Measurements from ENCODE around the gene UGT1A9.

Gene UGT1A9

GRCh38 chr2:233706720-233707119, 35.0 kb downstream of the UGT1A9 start:
- Histone ChIP-seq H3K9me3 (ENCODE audit: insufficient read depth, low read length, severe bottlenecking) (no peaks in the 10 kb centered on the region), H2AFZ (ENCODE audit: low read depth, low read length) (no peak overlapping the region), H3K4me1 (ENCODE audit: insufficient read depth, low read length) (no peaks in the 10 kb centered on the region), H3K4me2 (ENCODE audit: insufficient read depth, low read length) (no peak overlapping the region), H3K9ac (ENCODE audit: low read depth, low read length) (no peak overlapping the region), H3K27me3 (ENCODE audit: insufficient read depth, low read length, poor library complexity) (peaks cover 6% of the 10 kb centered on the region), H3K79me2 (ENCODE audit: insufficient read depth, low read length) (no peaks in the 10 kb centered on the region), H3K27ac (ENCODE audit: low read length) (no peak overlapping the region), H4K20me1 (ENCODE audit: insufficient read depth, low read length) (no peaks in the 10 kb centered on the region), H3K36me3 (ENCODE audit: insufficient read depth, low read length) (no peaks in the 10 kb centered on the region), H3K4me3 (ENCODE audit: low read depth in 1 of 2, low read length in 2 of 2) (no peak overlapping the region)
- TF ChIP-seq EZH2 (IDR thresholded peaks at IDR 0.05; ENCODE audit: borderline replicate concordance, low read depth, low read length, severe bottlenecking) (no peak), CTCF (IDR thresholded peaks at IDR 0.05; ENCODE audit: borderline replicate concordance, extremely low read depth, low read length, poor library complexity, severe bottlenecking) (no peak)
- DNase-seq (no peak), ATAC-seq (ENCODE audit: insufficient read depth, low read depth) (no peak)

DNA sequence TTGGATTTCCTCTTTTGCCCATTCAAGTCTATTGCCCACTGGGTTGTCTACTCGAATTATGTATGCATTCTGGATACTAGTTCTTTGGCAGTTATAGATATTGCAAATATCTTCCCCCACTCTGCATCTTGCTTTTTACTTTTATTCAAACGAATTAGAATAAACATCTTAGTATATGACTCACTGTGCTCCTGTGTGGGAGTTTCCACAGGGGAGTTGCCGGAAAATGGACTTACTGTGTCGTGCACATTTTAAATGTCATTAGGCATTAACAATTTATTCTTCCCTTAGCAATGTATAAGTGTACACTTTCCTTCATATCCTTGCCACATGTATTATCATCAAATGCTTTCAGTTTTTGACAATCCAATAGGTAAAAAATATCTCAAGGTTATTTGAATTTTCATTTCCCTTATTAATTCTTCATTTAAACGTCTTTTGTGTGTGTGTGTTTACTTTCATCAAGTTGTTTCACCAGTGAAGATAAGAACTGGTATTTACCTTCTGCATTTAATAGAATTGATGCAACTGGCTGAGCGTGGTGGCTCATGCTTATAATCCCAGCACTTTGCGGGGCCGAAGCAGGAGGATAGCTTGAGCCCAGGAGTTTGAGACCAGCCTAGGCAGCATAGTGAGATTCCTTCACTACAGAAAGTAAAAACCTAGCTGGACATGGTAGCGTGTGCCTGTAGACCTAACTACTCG, 36.4 kb downstream of the UGT1A9 start:
- no peaks in the 10 kb centered on the region for H3K4me1 ChIP-seq (ENCODE audit: insufficient read depth, low read length)

GRCh38 chr2:233708942-233709341, 37.2 kb downstream of the UGT1A9 start:
- Histone ChIP-seq H3K4me2 (ENCODE audit: insufficient read depth, low read length) (no peak overlapping the region), H3K36me3 (ENCODE audit: insufficient read depth, low read length) (no peaks in the 10 kb centered on the region), H3K27me3 (ENCODE audit: insufficient read depth, low read length, poor library complexity) (peaks cover 6% of the 10 kb centered on the region), H2AFZ (ENCODE audit: low read depth, low read length) (no peak overlapping the region), H4K20me1 (ENCODE audit: insufficient read depth, low read length) (no peaks in the 10 kb centered on the region), H3K4me1 (ENCODE audit: insufficient read depth, low read length) (no peaks in the 10 kb centered on the region), H3K9me3 (ENCODE audit: insufficient read depth, low read length, severe bottlenecking) (no peaks in the 10 kb centered on the region), H3K9ac (ENCODE audit: low read depth, low read length) (no peak overlapping the region), H3K27ac (ENCODE audit: low read length) (no peak overlapping the region), H3K79me2 (ENCODE audit: insufficient read depth, low read length) (no peaks in the 10 kb centered on the region), H3K4me3 (ENCODE audit: low read depth in 1 of 2, low read length in 2 of 2) (no peak overlapping the region)
- TF ChIP-seq EZH2 (IDR thresholded peaks at IDR 0.05; ENCODE audit: borderline replicate concordance, low read depth, low read length, severe bottlenecking) (no peak), CTCF (IDR thresholded peaks at IDR 0.05; ENCODE audit: borderline replicate concordance, extremely low read depth, low read length, poor library complexity, severe bottlenecking) (no peak)
- DNase-seq (no peak), ATAC-seq (ENCODE audit: insufficient read depth, low read depth) (no peak)

More for the DNA sequence above, 36.4 kb downstream of the UGT1A9 start:
- Histone ChIP-seq H3K4me3 (ENCODE audit: low read depth in 1 of 2, low read length in 2 of 2) (no peak overlapping the region), H3K9me3 (ENCODE audit: insufficient read depth, low read length, severe bottlenecking) (no peaks in the 10 kb centered on the region), H3K36me3 (ENCODE audit: insufficient read depth, low read length) (no peaks in the 10 kb centered on the region), H3K27me3 (ENCODE audit: insufficient read depth, low read length, poor library complexity) (peaks cover 6% of the 10 kb centered on the region), H3K4me2 (ENCODE audit: insufficient read depth, low read length) (no peak overlapping the region), H4K20me1 (ENCODE audit: insufficient read depth, low read length) (no peaks in the 10 kb centered on the region), H3K9ac (ENCODE audit: low read depth, low read length) (no peak overlapping the region), H3K27ac (ENCODE audit: low read length) (no peak overlapping the region), H3K79me2 (ENCODE audit: insufficient read depth, low read length) (no peaks in the 10 kb centered on the region), H2AFZ (ENCODE audit: low read depth, low read length) (no peak overlapping the region)
- no peak for ATAC-seq (ENCODE audit: insufficient read depth, low read depth)
- no peak for DNase-seq
- TF ChIP-seq EZH2 (IDR thresholded peaks at IDR 0.05; ENCODE audit: borderline replicate concordance, low read depth, low read length, severe bottlenecking) (no peak), CTCF (IDR thresholded peaks at IDR 0.05; ENCODE audit: borderline replicate concordance, extremely low read depth, low read length, poor library complexity, severe bottlenecking) (no peak)

Measured in DND-41 (cell line).